ENCODE results near the gene PGAM2. TPM values are rescaled to one million over a fixed set of nuclear protein-coding genes. Genes with fewer than 3 reads are reported as not detected.

PGAM2 gene
- total RNA-seq, 1 experiment from 2014 or later, result 2.4 TPM

- Mint-ChIP-seq H3K4me3 (no peak overlapping the region), H3K36me3 (peaks cover 2% of the 10 kb centered on the region; the same call in 1 of the 2 replicates), H3K9me3 (no peaks in the 10 kb centered on the region), H3K4me1 (peaks cover 12% of the 10 kb centered on the region), H3K27me3 (ENCODE audit: low read depth) (peaks cover 24% of the 10 kb centered on the region), H3K27ac (no peak overlapping the region)
- CTCF ChIA-PET, result interaction anchor here (2.2 kb wide), 1 partner anchor 90 kb away, joined by 13 read pairs; no protein-coding TSS in a partner anchor
- DNase-seq (ENCODE audit: low spot score), result no peak
- no peak for ATAC-seq
- POLR2A ChIA-PET, result no interaction called here
- TF ChIP-seq MLX (CRISPR knock-in tag; IDR thresholded peaks at IDR 0.05), result no peak
- TF ChIP-seq ETV6 (CRISPR knock-in tag; IDR thresholded peaks at IDR 0.05), result no peak
- no peak for TF ChIP-seq TP53 (CRISPR knock-in tag; IDR thresholded peaks at IDR 0.05)
- TF ChIP-seq MYBL2 (CRISPR knock-in tag; IDR thresholded peaks at IDR 0.05), result no peak
- no peak for TF ChIP-seq HMGXB4 (CRISPR knock-in tag; IDR thresholded peaks at IDR 0.05)
- TF ChIP-seq, protein P1, sequence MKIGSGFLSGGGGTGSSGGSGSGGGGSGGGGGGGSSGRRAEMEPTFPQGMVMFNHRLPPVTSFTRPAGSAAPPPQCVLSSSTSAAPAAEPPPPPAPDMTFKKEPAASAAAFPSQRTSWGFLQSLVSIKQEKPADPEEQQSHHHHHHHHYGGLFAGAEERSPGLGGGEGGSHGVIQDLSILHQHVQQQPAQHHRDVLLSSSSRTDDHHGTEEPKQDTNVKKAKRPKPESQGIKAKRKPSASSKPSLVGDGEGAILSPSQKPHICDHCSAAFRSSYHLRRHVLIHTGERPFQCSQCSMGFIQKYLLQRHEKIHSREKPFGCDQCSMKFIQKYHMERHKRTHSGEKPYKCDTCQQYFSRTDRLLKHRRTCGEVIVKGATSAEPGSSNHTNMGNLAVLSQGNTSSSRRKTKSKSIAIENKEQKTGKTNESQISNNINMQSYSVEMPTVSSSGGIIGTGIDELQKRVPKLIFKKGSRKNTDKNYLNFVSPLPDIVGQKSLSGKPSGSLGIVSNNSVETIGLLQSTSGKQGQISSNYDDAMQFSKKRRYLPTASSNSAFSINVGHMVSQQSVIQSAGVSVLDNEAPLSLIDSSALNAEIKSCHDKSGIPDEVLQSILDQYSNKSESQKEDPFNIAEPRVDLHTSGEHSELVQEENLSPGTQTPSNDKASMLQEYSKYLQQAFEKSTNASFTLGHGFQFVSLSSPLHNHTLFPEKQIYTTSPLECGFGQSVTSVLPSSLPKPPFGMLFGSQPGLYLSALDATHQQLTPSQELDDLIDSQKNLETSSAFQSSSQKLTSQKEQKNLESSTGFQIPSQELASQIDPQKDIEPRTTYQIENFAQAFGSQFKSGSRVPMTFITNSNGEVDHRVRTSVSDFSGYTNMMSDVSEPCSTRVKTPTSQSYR (CRISPR knock-in tag; IDR thresholded peaks at IDR 0.05), result no peak
- TF ChIP-seq, protein P2, sequence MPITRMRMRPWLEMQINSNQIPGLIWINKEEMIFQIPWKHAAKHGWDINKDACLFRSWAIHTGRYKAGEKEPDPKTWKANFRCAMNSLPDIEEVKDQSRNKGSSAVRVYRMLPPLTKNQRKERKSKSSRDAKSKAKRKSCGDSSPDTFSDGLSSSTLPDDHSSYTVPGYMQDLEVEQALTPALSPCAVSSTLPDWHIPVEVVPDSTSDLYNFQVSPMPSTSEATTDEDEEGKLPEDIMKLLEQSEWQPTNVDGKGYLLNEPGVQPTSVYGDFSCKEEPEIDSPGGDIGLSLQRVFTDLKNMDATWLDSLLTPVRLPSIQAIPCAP (CRISPR knock-in tag; IDR thresholded peaks at IDR 0.05), result no peak
- TF ChIP-seq ZBTB43 (CRISPR knock-in tag; IDR thresholded peaks at IDR 0.05), result no peak
- TF ChIP-seq TCF7 (CRISPR knock-in tag; IDR thresholded peaks at IDR 0.05; ENCODE audit: low read depth), result no peak
- TF ChIP-seq MXD4 (CRISPR knock-in tag; IDR thresholded peaks at IDR 0.05; ENCODE audit: borderline replicate concordance), result no peak
- no peak for TF ChIP-seq PREB (CRISPR knock-in tag; IDR thresholded peaks at IDR 0.05; ENCODE audit: borderline replicate concordance)
- TF ChIP-seq ZNF138 (CRISPR knock-in tag; conservative IDR thresholded peaks at IDR 0.05), result no peak
- no peak for TF ChIP-seq ZNF671 (CRISPR knock-in tag; IDR thresholded peaks at IDR 0.05)
- TF ChIP-seq, protein P3, sequence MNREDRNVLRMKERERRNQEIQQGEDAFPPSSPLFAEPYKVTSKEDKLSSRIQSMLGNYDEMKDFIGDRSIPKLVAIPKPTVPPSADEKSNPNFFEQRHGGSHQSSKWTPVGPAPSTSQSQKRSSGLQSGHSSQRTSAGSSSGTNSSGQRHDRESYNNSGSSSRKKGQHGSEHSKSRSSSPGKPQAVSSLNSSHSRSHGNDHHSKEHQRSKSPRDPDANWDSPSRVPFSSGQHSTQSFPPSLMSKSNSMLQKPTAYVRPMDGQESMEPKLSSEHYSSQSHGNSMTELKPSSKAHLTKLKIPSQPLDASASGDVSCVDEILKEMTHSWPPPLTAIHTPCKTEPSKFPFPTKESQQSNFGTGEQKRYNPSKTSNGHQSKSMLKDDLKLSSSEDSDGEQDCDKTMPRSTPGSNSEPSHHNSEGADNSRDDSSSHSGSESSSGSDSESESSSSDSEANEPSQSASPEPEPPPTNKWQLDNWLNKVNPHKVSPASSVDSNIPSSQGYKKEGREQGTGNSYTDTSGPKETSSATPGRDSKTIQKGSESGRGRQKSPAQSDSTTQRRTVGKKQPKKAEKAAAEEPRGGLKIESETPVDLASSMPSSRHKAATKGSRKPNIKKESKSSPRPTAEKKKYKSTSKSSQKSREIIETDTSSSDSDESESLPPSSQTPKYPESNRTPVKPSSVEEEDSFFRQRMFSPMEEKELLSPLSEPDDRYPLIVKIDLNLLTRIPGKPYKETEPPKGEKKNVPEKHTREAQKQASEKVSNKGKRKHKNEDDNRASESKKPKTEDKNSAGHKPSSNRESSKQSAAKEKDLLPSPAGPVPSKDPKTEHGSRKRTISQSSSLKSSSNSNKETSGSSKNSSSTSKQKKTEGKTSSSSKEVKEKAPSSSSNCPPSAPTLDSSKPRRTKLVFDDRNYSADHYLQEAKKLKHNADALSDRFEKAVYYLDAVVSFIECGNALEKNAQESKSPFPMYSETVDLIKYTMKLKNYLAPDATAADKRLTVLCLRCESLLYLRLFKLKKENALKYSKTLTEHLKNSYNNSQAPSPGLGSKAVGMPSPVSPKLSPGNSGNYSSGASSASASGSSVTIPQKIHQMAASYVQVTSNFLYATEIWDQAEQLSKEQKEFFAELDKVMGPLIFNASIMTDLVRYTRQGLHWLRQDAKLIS (CRISPR knock-in tag; IDR thresholded peaks at IDR 0.05; ENCODE audit: borderline replicate concordance), result no peak
- TF ChIP-seq ZNF219 (CRISPR knock-in tag; IDR thresholded peaks at IDR 0.05; ENCODE audit: borderline replicate concordance), result no peak
These were observed 41.1 kb upstream of the PGAM2 start for GRCh38 chr7:44106311-44107065.

Measured in WTC11 (cell line).